Measurements from ENCODE around the gene PMM1.
"Not testable (repeated sequence)": the region's sequence is repeated elsewhere in the genome, so short reads cannot be mapped to it uniquely, and the experiment has no call there.

Gene PMM1

GRCh38 chr22:41596776-41597634, 7.4 kb upstream of the PMM1 start:
- no peak for DNase-seq (ENCODE audit: low read depth)

- no peak for DNase-seq (ENCODE audit: low read depth)
These were observed 6.1 kb upstream of the PMM1 start for GRCh38 chr22:41595703-41596102.

GRCh38 chr22:41593336-41593960, 3.8 kb upstream of the PMM1 start:
- not testable (repeated sequence) for DNase-seq (ENCODE audit: low read depth)

- no peak for DNase-seq (ENCODE audit: low read depth)
These were observed 2.3 kb downstream of the PMM1 start for GRCh38 chr22:41587347-41587723.

GRCh38 chr22:41585898-41586297, 3.7 kb downstream of the PMM1 start:
- DNase-seq (ENCODE audit: low read depth), result no peak

- no peak for DNase-seq (ENCODE audit: low read depth)
These were observed 4.8 kb downstream of the PMM1 start for GRCh38 chr22:41584881-41585280.

- no peak for DNase-seq (ENCODE audit: low read depth)
These were observed 6.9 kb downstream of the PMM1 start for GRCh38 chr22:41582694-41583093.

- no peak for DNase-seq (ENCODE audit: low read depth)
These were observed 9.7 kb downstream of the PMM1 start for GRCh38 chr22:41579997-41580355.

- DNase-seq (ENCODE audit: low read depth), result no peak
These were observed 10.2 kb downstream of the PMM1 start for GRCh38 chr22:41579297-41579996.

- no peak for DNase-seq (ENCODE audit: low read depth)
These were observed 10.8 kb downstream of the PMM1 start for GRCh38 chr22:41578818-41579217.

GRCh38 chr22:41578114-41578513, 11.5 kb downstream of the PMM1 start:
- no peak for DNase-seq (ENCODE audit: low read depth)

- no peak for DNase-seq (ENCODE audit: low read depth)
These were observed 12.8 kb downstream of the PMM1 start for GRCh38 chr22:41576877-41577276.

- no peak for DNase-seq (ENCODE audit: low read depth)
These were observed 14.1 kb downstream of the PMM1 start for GRCh38 chr22:41575533-41575932.

- no peak for DNase-seq (ENCODE audit: low read depth)
These were observed 14.7 kb downstream of the PMM1 start for GRCh38 chr22:41574847-41575381.

- no peak for DNase-seq (ENCODE audit: low read depth)
These were observed 16.0 kb downstream of the PMM1 start for GRCh38 chr22:41573677-41574076.

- DNase-seq (ENCODE audit: low read depth), result not testable (repeated sequence)
These were observed 17.3 kb downstream of the PMM1 start for GRCh38 chr22:41572305-41572704.

- DNase-seq (ENCODE audit: low read depth), result no peak
These were observed 17.9 kb downstream of the PMM1 start for GRCh38 chr22:41571786-41572185.

GRCh38 chr22:41570221-41570620, 19.4 kb downstream of the PMM1 start:
- DNase-seq (ENCODE audit: low read depth), result no peak

GRCh38 chr22:41568811-41569210, 20.8 kb downstream of the PMM1 start:
- DNase-seq (ENCODE audit: low read depth), result no peak

- DNase-seq (ENCODE audit: low read depth), result no peak
These were observed 22.2 kb downstream of the PMM1 start for GRCh38 chr22:41567512-41567768.

- DNase-seq (ENCODE audit: low read depth), result peak; percentile 71
These were observed 24.1 kb downstream of the PMM1 start for GRCh38 chr22:41565403-41566054.

- DNase-seq (ENCODE audit: low read depth), result no peak
These were observed 25.1 kb downstream of the PMM1 start for GRCh38 chr22:41564563-41564962.

All from HS-27A (cell line).